ENCODE results near the gene AOX1.

The AOX1 gene

GRCh38 chr2:200669308-200669707, 83.5 kb downstream of the AOX1 start:
- no peak for DNase-seq (ENCODE audit: extremely low spot score)
- CTCF ChIA-PET, result no interaction called here
- POLR2A ChIA-PET, result no interaction called here
- TF ChIP-seq ARNT (IDR thresholded peaks at IDR 0.05), result no peak
- no peak for TF ChIP-seq NFRKB (IDR thresholded peaks at IDR 0.05)
- TF ChIP-seq LEF1 (IDR thresholded peaks at IDR 0.05; ENCODE audit: borderline replicate concordance), result no peak
- no peak for TF ChIP-seq FOXM1 (IDR thresholded peaks at IDR 0.05; ENCODE audit: borderline replicate concordance)
- TF ChIP-seq ELF4 (IDR thresholded peaks at IDR 0.05), result no peak
- TF ChIP-seq L3MBTL2 (conservative IDR thresholded peaks at IDR 0.05), result no peak
- TF ChIP-seq FOXK2 (IDR thresholded peaks at IDR 0.05), result no peak
- TF ChIP-seq CTBP1 (IDR thresholded peaks at IDR 0.05; ENCODE audit: borderline replicate concordance), result no peak
- TF ChIP-seq TARDBP (IDR thresholded peaks at IDR 0.05), result no peak
- TF ChIP-seq, protein P1, sequence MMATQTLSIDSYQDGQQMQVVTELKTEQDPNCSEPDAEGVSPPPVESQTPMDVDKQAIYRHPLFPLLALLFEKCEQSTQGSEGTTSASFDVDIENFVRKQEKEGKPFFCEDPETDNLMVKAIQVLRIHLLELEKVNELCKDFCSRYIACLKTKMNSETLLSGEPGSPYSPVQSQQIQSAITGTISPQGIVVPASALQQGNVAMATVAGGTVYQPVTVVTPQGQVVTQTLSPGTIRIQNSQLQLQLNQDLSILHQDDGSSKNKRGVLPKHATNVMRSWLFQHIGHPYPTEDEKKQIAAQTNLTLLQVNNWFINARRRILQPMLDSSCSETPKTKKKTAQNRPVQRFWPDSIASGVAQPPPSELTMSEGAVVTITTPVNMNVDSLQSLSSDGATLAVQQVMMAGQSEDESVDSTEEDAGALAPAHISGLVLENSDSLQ (IDR thresholded peaks at IDR 0.05), result no peak
- no peak for TF ChIP-seq HDGF (IDR thresholded peaks at IDR 0.05; ENCODE audit: borderline replicate concordance)
- TF ChIP-seq SP1 (IDR thresholded peaks at IDR 0.05), result no peak
- no peak for TF ChIP-seq SUZ12 (IDR thresholded peaks at IDR 0.05)
- no peak for TF ChIP-seq FOXA1 (IDR thresholded peaks at IDR 0.05)
- TF ChIP-seq BHLHE40 (IDR thresholded peaks at IDR 0.05; ENCODE audit: borderline replicate concordance), result no peak
- no peak for TF ChIP-seq ZNF384 (IDR thresholded peaks at IDR 0.05)

DNA sequence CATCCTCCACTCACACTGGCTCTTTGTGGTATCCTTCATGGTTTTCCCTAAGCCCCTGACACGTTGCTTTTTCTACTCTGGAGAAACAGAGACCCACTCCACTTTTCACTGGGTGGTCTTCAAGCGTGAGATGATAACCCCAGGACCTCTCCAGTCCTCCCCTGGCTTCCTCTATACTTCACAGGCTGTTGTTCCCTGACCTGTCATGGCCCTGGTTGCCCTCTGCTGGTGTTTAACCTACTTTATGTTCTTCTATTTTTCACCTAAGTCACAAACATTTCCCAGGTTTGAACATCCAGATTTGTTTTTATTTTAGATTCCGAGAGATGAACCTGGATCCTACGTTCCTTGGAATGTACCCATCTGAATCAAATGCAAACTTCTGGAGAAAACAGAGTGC, 84.5 kb downstream of the AOX1 start:
- CTCF ChIA-PET, result no interaction called here
- DNase-seq (ENCODE audit: extremely low spot score), result no peak
- TF ChIP-seq CTBP1 (IDR thresholded peaks at IDR 0.05; ENCODE audit: borderline replicate concordance) (no peak), FOXK2 (IDR thresholded peaks at IDR 0.05) (no peak), ELF4 (IDR thresholded peaks at IDR 0.05) (no peak), ZNF384 (IDR thresholded peaks at IDR 0.05) (no peak), LEF1 (IDR thresholded peaks at IDR 0.05; ENCODE audit: borderline replicate concordance) (no peak), FOXA1 (IDR thresholded peaks at IDR 0.05) (no peak), BHLHE40 (IDR thresholded peaks at IDR 0.05; ENCODE audit: borderline replicate concordance) (no peak), L3MBTL2 (conservative IDR thresholded peaks at IDR 0.05) (no peak), NFRKB (IDR thresholded peaks at IDR 0.05) (no peak), ARNT (IDR thresholded peaks at IDR 0.05) (no peak), SUZ12 (IDR thresholded peaks at IDR 0.05) (no peak), HDGF (IDR thresholded peaks at IDR 0.05; ENCODE audit: borderline replicate concordance) (no peak)
- TF ChIP-seq, protein P1 (IDR thresholded peaks at IDR 0.05), result no peak
- POLR2A ChIA-PET, result no interaction called here

GRCh38 chr2:200670751-200671150, 84.9 kb downstream of the AOX1 start:
- ChIA-PET POLR2A (no interaction called here), CTCF (no interaction called here)
- DNase-seq (ENCODE audit: extremely low spot score), result no peak
- TF ChIP-seq HDGF (IDR thresholded peaks at IDR 0.05; ENCODE audit: borderline replicate concordance) (no peak), TARDBP (IDR thresholded peaks at IDR 0.05) (no peak), CTBP1 (IDR thresholded peaks at IDR 0.05; ENCODE audit: borderline replicate concordance) (no peak), LEF1 (IDR thresholded peaks at IDR 0.05; ENCODE audit: borderline replicate concordance) (no peak), NFRKB (IDR thresholded peaks at IDR 0.05) (no peak), FOXM1 (IDR thresholded peaks at IDR 0.05; ENCODE audit: borderline replicate concordance) (no peak), ARNT (IDR thresholded peaks at IDR 0.05) (no peak), BHLHE40 (IDR thresholded peaks at IDR 0.05; ENCODE audit: borderline replicate concordance) (no peak)
- TF ChIP-seq, protein P1 (IDR thresholded peaks at IDR 0.05), result no peak

DNA sequence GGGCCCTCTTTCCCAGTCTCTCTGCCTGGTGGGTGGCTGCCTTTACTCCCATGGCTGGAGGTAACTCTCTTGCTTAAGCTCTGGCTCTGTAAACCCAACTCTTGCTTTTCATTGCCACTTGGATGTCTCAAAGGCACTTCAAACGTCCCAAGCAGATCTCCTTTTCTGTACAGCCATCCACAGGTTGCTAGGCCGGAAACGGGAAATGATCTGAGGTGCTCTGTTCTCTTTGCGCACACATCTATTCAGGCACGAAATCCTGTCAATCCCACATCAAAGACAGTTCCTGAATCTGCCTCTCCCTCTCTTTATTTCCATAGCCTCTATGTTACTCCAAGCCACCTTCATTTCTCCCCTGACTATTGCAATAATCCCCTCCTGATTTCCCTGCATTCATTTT, 87.4 kb downstream of the AOX1 start:
- TF ChIP-seq NFRKB (IDR thresholded peaks at IDR 0.05), result no peak
- TF ChIP-seq TARDBP (IDR thresholded peaks at IDR 0.05), result no peak
- TF ChIP-seq BHLHE40 (IDR thresholded peaks at IDR 0.05; ENCODE audit: borderline replicate concordance), result no peak
- TF ChIP-seq CTBP1 (IDR thresholded peaks at IDR 0.05; ENCODE audit: borderline replicate concordance), result no peak
- TF ChIP-seq ELF4 (IDR thresholded peaks at IDR 0.05), result no peak
- TF ChIP-seq LEF1 (IDR thresholded peaks at IDR 0.05; ENCODE audit: borderline replicate concordance), result no peak
- TF ChIP-seq SUZ12 (IDR thresholded peaks at IDR 0.05), result no peak
- no peak for TF ChIP-seq ARNT (IDR thresholded peaks at IDR 0.05)
- no peak for TF ChIP-seq SP1 (IDR thresholded peaks at IDR 0.05)
- TF ChIP-seq L3MBTL2 (conservative IDR thresholded peaks at IDR 0.05), result no peak
- no peak for TF ChIP-seq FOXM1 (IDR thresholded peaks at IDR 0.05; ENCODE audit: borderline replicate concordance)
- no peak for TF ChIP-seq FOXA1 (IDR thresholded peaks at IDR 0.05)
- no peak for TF ChIP-seq FOXK2 (IDR thresholded peaks at IDR 0.05)
- TF ChIP-seq ZNF384 (IDR thresholded peaks at IDR 0.05), result no peak
- TF ChIP-seq, protein P1 (IDR thresholded peaks at IDR 0.05), result no peak
- no peak for TF ChIP-seq HDGF (IDR thresholded peaks at IDR 0.05; ENCODE audit: borderline replicate concordance)
- no peak for DNase-seq (ENCODE audit: extremely low spot score)
- ChIA-PET POLR2A (no interaction called here), CTCF (no interaction called here)

GRCh38 chr2:200674837-200675236, 89.0 kb downstream of the AOX1 start:
- no peak for TF ChIP-seq BHLHE40 (IDR thresholded peaks at IDR 0.05; ENCODE audit: borderline replicate concordance)
- no peak for TF ChIP-seq HDGF (IDR thresholded peaks at IDR 0.05; ENCODE audit: borderline replicate concordance)
- no peak for TF ChIP-seq ARNT (IDR thresholded peaks at IDR 0.05)
- no peak for TF ChIP-seq CTBP1 (IDR thresholded peaks at IDR 0.05; ENCODE audit: borderline replicate concordance)
- no peak for TF ChIP-seq FOXM1 (IDR thresholded peaks at IDR 0.05; ENCODE audit: borderline replicate concordance)
- no peak for TF ChIP-seq NFRKB (IDR thresholded peaks at IDR 0.05)
- no peak for TF ChIP-seq FOXA1 (IDR thresholded peaks at IDR 0.05)
- TF ChIP-seq, protein P1 (IDR thresholded peaks at IDR 0.05), result no peak
- TF ChIP-seq SP1 (IDR thresholded peaks at IDR 0.05), result no peak
- no peak for TF ChIP-seq FOXK2 (IDR thresholded peaks at IDR 0.05)
- TF ChIP-seq ZNF384 (IDR thresholded peaks at IDR 0.05), result no peak
- no peak for TF ChIP-seq TARDBP (IDR thresholded peaks at IDR 0.05)
- ChIA-PET CTCF (no interaction called here), POLR2A (no interaction called here)
- DNase-seq (ENCODE audit: extremely low spot score), result no peak
